ENCODE measurements around the gene NEU1. TPM values are rescaled to one million over a fixed set of nuclear protein-coding genes. Genes with fewer than 3 reads are reported as not detected.
"Not testable (repeated sequence)": the region's sequence is repeated elsewhere in the genome, so short reads cannot be mapped to it uniquely, and the experiment has no call there.

NEU1 gene
- total RNA-seq, 2 experiments from 2014 or later = 15.9 to 17.4 TPM

- ChIA-PET CTCF (interaction anchor here (1.2 kb wide), 1 partner anchor 20 kb away, joined by 3 read pairs; the partner anchor contains the start of gene EHMT2), POLR2A (no interaction called here)
Measured at GRCh38 chr6:31877651-31878161, 15.1 kb upstream of the NEU1 start.

- ChIA-PET CTCF (interaction anchor here (0.6 to 1.2 kb wide), 3 partner anchors 11 to 182 kb away, joined by 3 read pairs; partner anchors contain the start of gene EHMT2), POLR2A (no interaction called here)
Measured at GRCh38 chr6:31877125-31877650, 14.6 kb upstream of the NEU1 start.

GRCh38 chr6:31876357-31876756 lies 13.7 kb upstream of the NEU1 start:
- POLR2A ChIA-PET = no interaction called here

DNA sequence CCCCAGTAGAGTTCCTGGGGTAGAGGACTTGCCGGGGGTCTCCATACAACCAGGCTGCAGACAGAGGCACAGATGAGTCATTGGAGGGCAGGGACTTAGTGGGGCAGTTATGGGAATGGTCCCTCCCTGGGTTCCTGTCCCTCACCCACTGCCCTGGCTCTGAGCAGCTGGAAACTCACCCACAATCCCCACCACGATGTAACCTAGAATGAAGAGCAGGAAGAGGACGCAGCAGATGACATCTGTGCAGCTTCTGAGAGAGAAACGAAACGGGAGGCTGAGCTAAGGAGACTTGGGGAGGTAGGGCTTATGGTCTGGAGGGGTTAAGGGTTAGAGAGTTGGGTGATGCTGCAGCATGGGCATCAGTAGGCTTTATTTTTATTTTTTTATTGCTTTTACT lies 13.3 kb upstream of the NEU1 start:
- POLR2A ChIA-PET = no interaction called here
- CTCF ChIA-PET = interaction anchor here (2.0 kb wide), 1 partner anchor 12 kb away, joined by 4 read pairs; no protein-coding TSS in a partner anchor

More at GRCh38 chr6:31876357-31876756, 13.7 kb upstream of the NEU1 start:
- CTCF ChIA-PET = interaction anchor here (1.0 to 2.0 kb wide), 3 partner anchors 12 to 21 kb away, joined by 3 to 4 read pairs (median 3); partner anchors contain the start of gene EHMT2

GRCh38 chr6:31874836-31875572 lies 12.4 kb upstream of the NEU1 start:
- CTCF ChIA-PET = interaction anchor here (2.0 kb wide), 1 partner anchor 11 kb away, joined by 4 read pairs; no protein-coding TSS in a partner anchor
- POLR2A ChIA-PET = interaction anchor here (0.5 kb wide), 1 partner anchor 235 kb away, joined by 7 read pairs; no protein-coding TSS in a partner anchor

DNA sequence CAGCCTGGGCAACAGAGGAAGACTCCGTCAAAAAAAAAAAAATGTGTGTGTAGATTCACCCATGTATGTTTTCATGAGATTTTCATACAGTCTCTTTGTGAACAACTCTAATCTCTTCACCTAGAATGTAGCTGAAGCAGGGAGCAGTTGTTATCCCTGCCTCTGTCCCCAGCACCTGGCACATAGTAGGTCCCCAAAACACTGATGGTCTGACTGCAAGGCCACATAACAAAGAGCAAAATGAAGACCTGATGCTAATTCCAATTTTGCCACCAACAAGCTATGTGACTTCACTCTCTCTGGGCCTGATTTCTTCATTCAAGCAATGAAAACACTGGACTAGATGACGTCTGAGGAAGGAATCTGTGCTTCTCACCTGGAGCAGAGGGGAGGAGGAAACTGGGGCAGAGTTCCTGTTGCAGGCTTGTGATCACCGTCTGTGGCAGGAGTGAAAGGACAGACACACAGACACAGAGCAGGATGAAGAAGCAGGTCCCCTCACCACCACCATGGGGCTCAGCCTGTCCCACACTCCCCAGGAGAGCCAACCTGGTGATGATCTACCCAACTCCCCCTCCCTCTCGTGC lies 11.6 kb upstream of the NEU1 start:
- ChIA-PET POLR2A (no interaction called here), CTCF (interaction anchor here (2.0 kb wide), 1 partner anchor 10 kb away, joined by 4 read pairs; no protein-coding TSS in a partner anchor)

DNA sequence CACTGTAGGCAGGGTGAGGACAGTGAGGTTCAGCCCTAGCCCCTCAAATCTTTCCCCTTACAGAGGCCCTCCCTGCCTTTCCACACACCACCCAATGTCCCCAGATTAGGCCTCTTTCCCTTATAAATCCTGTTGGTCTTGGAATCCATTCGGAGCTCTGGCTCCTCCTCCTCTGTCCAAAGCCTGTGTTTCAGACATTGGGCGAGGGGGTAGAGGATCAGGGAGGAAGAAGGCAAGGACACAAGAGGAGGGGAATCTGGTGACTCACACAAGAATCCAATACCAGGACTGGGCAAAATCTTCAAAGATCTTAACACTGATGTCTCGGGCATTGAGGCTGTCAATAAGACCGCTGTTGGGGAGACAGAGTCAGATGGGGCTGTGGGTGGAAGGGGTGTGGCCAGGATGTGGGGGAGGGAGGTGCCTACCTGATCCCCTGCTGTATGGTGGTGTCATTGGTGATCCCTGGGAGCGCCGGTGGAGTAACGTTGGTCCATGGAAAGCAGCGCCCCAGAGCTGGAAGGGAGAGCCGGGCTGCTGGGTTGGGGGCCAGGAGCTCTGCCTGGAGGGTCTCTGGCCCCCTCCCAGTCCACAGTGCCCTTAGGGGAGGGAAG lies 8.5 kb upstream of the NEU1 start:
- ChIA-PET POLR2A (interaction anchor here (0.6 kb wide), 1 partner anchor 35 kb away, joined by 3 read pairs; no protein-coding TSS in a partner anchor), CTCF (no interaction called here)

- ChIA-PET POLR2A (no interaction called here), CTCF (no interaction called here)
Measured at GRCh38 chr6:31870385-31870921, 7.8 kb upstream of the NEU1 start.

- POLR2A ChIA-PET = no interaction called here
Measured at GRCh38 chr6:31869343-31869742, 6.7 kb upstream of the NEU1 start.

DNA sequence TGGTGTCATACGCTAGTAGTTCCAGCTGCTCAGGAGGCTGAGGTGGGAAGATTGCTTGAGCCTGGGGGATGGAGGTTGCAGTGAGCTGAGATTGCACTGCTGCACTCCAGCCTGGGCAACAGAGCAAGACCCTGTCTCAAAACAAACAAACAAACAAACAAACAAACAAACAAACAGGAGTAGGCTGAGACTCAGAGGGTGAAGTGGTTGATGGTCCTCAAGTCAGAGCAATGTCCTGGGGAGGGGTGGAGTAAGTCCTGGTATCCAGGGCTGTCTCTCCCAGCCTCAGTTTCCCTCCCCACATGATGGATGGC lies 6.0 kb upstream of the NEU1 start:
- CTCF ChIA-PET, POLR2A ChIA-PET: not testable (repeated sequence)

More at GRCh38 chr6:31869343-31869742, 6.7 kb upstream of the NEU1 start:
- CTCF ChIA-PET = no interaction called here

DNA sequence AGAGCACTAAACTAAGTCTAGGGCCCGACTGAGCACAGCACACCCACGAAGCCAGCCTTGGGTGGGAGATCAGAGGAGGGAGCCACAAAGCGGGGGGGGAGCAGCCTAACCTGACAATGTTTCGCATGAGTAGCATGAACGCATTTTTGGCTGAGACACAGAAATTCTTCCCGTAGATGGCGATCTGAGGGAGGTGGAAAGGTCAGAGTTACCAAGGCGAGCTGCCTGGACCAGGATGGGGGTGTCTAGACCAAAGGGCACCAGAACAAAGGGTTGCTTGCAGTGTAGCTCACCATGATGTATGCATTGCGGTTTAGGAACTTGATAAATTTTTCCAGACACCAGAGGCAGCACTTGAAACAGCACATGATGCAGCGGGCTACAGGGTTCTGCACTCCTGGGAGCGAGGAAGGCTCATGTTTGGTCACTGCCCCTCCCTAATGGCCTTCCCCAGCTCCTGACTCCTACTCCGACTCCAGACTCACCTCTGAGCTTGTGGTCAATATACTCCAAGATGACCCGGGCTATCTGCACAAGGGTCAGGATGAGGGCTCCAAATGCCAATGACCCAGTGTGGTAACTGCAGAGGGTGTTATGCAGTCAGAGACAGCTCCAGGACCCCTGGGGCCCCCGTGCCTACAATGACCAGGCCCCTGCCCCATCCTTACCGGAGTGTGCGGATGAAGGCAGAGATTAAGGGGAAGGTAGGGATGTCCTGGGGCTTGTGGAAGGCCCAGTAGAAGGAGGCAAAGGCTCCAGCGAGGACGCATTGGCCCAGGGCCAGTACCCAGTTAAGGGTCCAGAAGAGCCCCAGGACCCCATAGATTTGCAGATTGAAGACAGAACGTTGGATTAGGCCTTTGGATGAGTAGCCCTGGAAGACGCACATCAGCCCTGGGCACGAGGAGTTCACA lies 2.8 kb upstream of the NEU1 start:
- POLR2A ChIA-PET = no interaction called here
- CTCF ChIA-PET = interaction anchor here (0.6 to 0.8 kb wide), 3 partner anchors 23 to 35 kb away, joined by 3 to 4 read pairs (median 3); no protein-coding TSS in a partner anchor

DNA sequence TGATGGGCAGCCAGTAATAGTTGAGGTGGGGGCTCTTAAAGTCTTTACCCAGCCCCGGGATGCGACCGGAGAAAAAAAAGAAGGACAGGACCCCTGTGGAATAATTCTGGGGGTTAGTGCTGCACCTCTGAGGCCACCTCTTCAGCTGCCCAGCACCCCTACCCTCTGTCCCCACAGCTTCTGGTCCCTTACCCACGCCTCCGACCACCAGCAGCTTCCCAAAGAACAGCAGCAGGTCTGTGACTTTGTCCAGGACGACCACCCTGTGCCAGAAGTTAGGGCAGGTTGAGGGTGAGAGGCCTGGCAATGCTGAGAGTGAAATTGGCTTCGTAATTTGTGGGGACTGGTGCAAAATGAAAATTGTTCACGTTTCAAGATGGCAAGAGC lies 2.2 kb upstream of the NEU1 start:
- ChIA-PET POLR2A (no interaction called here), CTCF (interaction anchor here (0.6 to 1.1 kb wide), 3 partner anchors 10 to 34 kb away, joined by 3 to 4 read pairs (median 4); no protein-coding TSS in a partner anchor)

- ChIA-PET CTCF (interaction anchor here (0.6 to 1.9 kb wide), 5 partner anchors 11 to 1010 kb away, joined by 3 to 8 read pairs (median 4); no protein-coding TSS in a partner anchor), POLR2A (interaction anchor here (0.6 to 1.9 kb wide), 2 partner anchors 33 to 37 kb away, joined by 3 to 8 read pairs; partner anchors contain the start of gene HSPA1B)
Measured at GRCh38 chr6:31864123-31864562, 1.5 kb upstream of the NEU1 start.

- ChIA-PET CTCF (interaction anchor here (0.5 to 1.3 kb wide), 3 partner anchors 28 to 48 kb away, joined by 4 to 6 read pairs (median 5); partner anchors contain the start of gene EHMT2), POLR2A (interaction anchor here (1.6 kb wide), 1 partner anchor 18 kb away, joined by 9 read pairs; no protein-coding TSS in a partner anchor)
Measured at GRCh38 chr6:31861919-31862343, 690 bp downstream of the NEU1 start.

DNA sequence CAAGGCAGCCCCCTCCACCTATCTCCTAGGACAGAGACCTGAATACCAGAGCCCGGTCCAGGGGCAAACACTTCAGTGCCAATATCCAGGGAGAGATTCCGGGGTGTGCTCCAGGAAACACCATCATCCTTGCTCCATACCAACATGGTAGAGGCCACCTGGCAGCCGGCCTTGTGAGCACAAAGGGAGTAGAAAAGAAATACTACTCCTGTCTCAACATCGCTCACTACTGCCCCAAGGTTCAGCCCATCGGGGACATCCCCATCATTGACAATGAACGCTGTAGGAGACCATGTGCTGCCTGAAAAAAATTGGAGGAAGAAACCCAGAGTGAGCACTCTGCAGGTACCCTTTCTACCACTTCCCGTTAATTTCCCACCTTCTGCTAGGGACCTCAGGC lies 1.5 kb downstream of the NEU1 start:
- ChIA-PET POLR2A (no interaction called here), CTCF (no interaction called here)

DNA sequence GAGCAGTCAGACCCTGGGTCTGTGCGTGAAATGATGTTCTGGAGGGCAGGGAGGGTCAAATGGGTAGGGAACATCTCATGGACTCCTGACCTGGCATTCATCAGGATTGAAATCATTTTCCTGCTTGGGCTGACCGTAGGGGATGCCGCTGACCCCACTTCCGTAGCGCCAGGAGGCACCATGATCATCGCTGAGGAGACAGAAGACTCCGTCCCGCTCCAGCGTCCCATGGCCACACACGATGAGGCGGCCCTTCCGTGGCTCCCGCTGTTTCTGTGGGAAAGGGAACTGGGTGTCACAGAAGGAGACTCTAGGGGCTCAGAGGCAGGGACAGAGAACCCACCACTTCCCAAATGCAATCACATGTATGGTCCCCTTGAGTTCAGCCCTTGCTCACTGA lies 2.3 kb downstream of the NEU1 start:
- POLR2A ChIA-PET = interaction anchor here (0.5 kb wide), 1 partner anchor 30 kb away, joined by 3 read pairs; no protein-coding TSS in a partner anchor
- CTCF ChIA-PET = no interaction called here

DNA sequence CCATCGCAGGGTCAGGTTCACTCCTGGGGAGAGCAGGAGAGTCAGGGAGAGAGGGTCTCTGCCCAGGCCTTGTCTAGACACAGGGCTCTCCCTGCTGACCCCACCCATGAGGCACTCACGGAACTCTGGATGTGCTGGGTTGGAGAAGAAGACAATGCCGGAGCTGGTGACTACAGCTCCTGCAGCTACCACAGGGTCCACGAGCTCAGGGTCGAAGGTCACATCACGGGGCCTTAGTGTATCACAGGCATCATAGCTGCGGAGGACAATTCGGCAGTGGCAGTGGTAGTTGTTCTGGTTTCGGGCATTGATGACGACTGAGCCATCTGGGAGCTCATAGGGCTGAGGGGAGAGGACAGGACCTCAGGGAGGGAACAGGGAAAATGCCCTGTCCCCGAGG lies 2.7 kb downstream of the NEU1 start:
- ChIA-PET CTCF (no interaction called here), POLR2A (interaction anchor here (0.5 to 0.6 kb wide), 2 partner anchors 30 to 39 kb away, joined by 3 to 4 read pairs; no protein-coding TSS in a partner anchor)

DNA sequence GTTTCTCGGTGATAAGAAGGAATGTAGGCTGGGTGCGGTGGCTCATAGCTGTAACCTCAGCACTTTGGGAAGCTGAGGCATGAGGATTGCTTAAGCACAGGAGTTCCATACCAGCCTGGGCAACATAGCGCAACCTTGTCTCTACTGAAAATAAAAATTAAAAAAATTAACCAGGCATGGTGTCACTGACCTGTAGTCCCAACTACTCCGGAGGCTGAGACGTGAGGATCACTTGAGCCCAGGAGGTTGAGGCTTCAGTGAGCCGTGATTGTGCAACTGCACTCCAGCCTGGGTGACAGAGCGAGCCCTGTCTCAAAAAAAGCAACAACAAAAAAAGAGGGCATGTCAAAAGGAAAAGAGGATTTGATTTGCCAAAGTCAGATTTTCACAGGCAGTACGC lies 3.9 kb downstream of the NEU1 start:
- CTCF ChIA-PET = no interaction called here
- POLR2A ChIA-PET = no interaction called here
